ENCODE results near the gene NEK5.

DNA sequence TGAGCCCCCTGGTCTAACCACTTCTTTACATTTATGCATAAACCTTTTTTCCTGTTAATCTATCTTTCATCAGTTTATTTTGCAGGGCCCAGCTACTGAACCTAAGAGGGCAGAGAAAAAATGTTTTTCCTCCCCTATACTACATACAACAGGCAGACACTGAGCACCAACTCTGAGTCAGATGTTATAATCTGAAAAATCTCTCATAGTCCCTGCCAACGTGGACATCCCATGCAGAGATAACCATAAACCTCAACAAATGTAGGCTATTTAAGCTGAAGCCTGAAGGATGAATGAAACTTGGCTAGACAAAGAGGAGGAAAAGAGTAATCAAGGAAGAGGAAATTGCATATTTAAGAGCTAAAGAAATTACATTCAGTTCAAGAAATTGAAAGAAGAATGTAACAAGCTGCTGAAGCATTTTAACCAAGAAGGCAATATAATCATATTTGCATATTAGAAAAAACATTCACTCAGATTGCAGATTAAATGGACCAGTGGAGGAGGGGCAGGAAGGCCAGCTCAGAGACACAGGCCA is 27.9 kb upstream of the NEK5 start:
- TF ChIP-seq, protein P1, sequence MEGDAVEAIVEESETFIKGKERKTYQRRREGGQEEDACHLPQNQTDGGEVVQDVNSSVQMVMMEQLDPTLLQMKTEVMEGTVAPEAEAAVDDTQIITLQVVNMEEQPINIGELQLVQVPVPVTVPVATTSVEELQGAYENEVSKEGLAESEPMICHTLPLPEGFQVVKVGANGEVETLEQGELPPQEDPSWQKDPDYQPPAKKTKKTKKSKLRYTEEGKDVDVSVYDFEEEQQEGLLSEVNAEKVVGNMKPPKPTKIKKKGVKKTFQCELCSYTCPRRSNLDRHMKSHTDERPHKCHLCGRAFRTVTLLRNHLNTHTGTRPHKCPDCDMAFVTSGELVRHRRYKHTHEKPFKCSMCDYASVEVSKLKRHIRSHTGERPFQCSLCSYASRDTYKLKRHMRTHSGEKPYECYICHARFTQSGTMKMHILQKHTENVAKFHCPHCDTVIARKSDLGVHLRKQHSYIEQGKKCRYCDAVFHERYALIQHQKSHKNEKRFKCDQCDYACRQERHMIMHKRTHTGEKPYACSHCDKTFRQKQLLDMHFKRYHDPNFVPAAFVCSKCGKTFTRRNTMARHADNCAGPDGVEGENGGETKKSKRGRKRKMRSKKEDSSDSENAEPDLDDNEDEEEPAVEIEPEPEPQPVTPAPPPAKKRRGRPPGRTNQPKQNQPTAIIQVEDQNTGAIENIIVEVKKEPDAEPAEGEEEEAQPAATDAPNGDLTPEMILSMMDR (IDR thresholded peaks at IDR 0.05), result no peak
- TF ChIP-seq POLR2A (IDR thresholded peaks at IDR 0.05), result no peak
